NCI-H446 treated with DMSO at 0.1 percent for 48 hours (cell line): ENCODE data around the gene IFT52.

Source experiments
- DNase-seq: peaks from one replicate; lab custom pipeline; 2025; lab: John Stamatoyannopoulos, UW

The IFT52 gene

GRCh38 chr20:43690943-43691598 lies 100.3 kb downstream of the IFT52 start:
- no peak for DNase-seq

- DNase-seq, result no peak
Measured at GRCh38 chr20:43691928-43692524, 101.3 kb downstream of the IFT52 start.

GRCh38 chr20:43694763-43695162 lies 104.0 kb downstream of the IFT52 start:
- DNase-seq, result no peak

DNA sequence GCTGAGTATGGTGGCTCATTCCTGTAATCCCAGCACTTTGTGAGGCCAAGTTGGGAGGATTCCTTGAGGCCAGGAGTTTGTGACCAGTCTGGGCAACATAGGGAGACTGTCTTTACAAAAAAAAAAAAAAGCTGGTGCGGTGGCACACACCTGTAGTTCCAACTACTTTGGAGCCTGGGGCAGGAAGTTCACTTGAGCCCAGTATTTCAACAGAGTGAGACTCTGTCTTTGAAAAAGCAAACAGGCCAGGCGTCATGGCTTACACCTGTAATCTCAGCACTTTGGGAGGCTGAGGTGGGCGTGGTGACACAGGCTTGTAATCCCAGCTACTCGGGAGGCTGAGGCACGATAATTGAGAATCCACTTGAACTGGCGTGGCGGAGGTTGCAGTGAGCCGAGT lies 104.8 kb downstream of the IFT52 start:
- DNase-seq, result no peak
